Epidermal melanocyte (primary cell): ENCODE data around the gene NOL9.

Source experiments
- DNase-seq: peaks from one replicate; pipeline ENCODE4 v3.0.0; 2011; ENCODE audit warnings: low spot score; ENCODE audit not compliant: insufficient read length

The NOL9 gene

GRCh38 chr1:6489799-6490180, 64.5 kb downstream of the NOL9 start:
- peak; percentile 92 for DNase-seq

- no peak for DNase-seq
Measured at GRCh38 chr1:6489383-6489765, 64.9 kb downstream of the NOL9 start.

- DNase-seq: no peak
Measured at GRCh38 chr1:6488602-6489382, 65.5 kb downstream of the NOL9 start.

GRCh38 chr1:6487804-6488484, 66.4 kb downstream of the NOL9 start:
- no peak for DNase-seq

- DNase-seq: peak; percentile 94
Measured at GRCh38 chr1:6486433-6487011, 67.8 kb downstream of the NOL9 start.

GRCh38 chr1:6485168-6486101, 68.9 kb downstream of the NOL9 start:
- DNase-seq: no peak

- DNase-seq: no peak
Measured at GRCh38 chr1:6484826-6485167, 69.5 kb downstream of the NOL9 start.

GRCh38 chr1:6483761-6484117, 70.6 kb downstream of the NOL9 start:
- DNase-seq: no peak

GRCh38 chr1:6483017-6483760, 71.1 kb downstream of the NOL9 start:
- DNase-seq: no peak

GRCh38 chr1:6481820-6482219, 72.5 kb downstream of the NOL9 start:
- no peak for DNase-seq

- no peak for DNase-seq
Measured at GRCh38 chr1:6477039-6477820, 77.1 kb downstream of the NOL9 start.

GRCh38 chr1:6476483-6476882, 77.8 kb downstream of the NOL9 start:
- DNase-seq: no peak

GRCh38 chr1:6475381-6476133, 78.8 kb downstream of the NOL9 start:
- peak; percentile 87 for DNase-seq

- no peak for DNase-seq
Measured at GRCh38 chr1:6474815-6475282, 79.5 kb downstream of the NOL9 start.

- no peak for DNase-seq
Measured at GRCh38 chr1:6473974-6474814, 80.1 kb downstream of the NOL9 start.

- no peak for DNase-seq
Measured at GRCh38 chr1:6473156-6473555, 81.2 kb downstream of the NOL9 start.

- DNase-seq: no peak
Measured at GRCh38 chr1:6472391-6472790, 81.9 kb downstream of the NOL9 start.

- DNase-seq: no peak
Measured at GRCh38 chr1:6471970-6472368, 82.3 kb downstream of the NOL9 start.
